ENCODE results near the gene ELMO1. TPM values are rescaled to one million over a fixed set of nuclear protein-coding genes. Genes with fewer than 3 reads are reported as not detected.

Gene ELMO1
- total RNA-seq, 2 experiments from 2014 or later = 72.8 to 75.3 TPM

DNA sequence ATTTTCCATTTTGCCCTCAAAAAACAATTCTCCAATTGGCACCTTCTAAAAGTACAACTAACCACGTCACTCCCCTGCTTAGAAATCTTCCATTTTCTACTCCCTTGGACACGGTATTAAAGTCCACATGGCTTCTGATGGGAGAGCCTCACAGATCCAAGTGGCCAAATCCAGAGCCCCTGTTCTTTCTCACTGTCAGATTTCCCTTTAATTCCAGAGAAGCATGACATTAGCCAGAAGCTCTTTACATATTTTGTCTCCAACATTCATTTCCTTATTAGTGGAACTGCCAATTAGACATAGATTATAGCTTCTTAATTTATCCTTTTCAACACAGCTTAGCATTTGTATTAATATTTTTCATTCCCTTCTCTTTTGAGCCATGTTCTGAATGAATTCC is 118.7 kb downstream of the ELMO1 start:
- ChIA-PET CTCF (no interaction called here), POLR2A (interaction anchor here (0.7 to 1.7 kb wide), 2 partner anchors 11 to 720 kb away, joined by 3 to 4 read pairs; no protein-coding TSS in a partner anchor)
- no peak overlapping the region for H3K4me3 Mint-ChIP-seq
- no peaks in the 10 kb centered on the region for H3K9me3 Mint-ChIP-seq
- intact Hi-C loops (cut with micrococcal nuclease) = no loop called here
- DNase-seq (no peak), ATAC-seq (no peak)
- no peaks in the 10 kb centered on the region for H3K27me3 Mint-ChIP-seq
- H3K4me1 Mint-ChIP-seq (ENCODE audit: low read depth) = peaks cover 57% of the 10 kb centered on the region
- peaks cover 73% of the 10 kb centered on the region for H3K36me3 Mint-ChIP-seq (ENCODE audit: low read depth)
- no peak overlapping the region for H3K27ac Mint-ChIP-seq
- TF ChIP-seq, protein P1, sequence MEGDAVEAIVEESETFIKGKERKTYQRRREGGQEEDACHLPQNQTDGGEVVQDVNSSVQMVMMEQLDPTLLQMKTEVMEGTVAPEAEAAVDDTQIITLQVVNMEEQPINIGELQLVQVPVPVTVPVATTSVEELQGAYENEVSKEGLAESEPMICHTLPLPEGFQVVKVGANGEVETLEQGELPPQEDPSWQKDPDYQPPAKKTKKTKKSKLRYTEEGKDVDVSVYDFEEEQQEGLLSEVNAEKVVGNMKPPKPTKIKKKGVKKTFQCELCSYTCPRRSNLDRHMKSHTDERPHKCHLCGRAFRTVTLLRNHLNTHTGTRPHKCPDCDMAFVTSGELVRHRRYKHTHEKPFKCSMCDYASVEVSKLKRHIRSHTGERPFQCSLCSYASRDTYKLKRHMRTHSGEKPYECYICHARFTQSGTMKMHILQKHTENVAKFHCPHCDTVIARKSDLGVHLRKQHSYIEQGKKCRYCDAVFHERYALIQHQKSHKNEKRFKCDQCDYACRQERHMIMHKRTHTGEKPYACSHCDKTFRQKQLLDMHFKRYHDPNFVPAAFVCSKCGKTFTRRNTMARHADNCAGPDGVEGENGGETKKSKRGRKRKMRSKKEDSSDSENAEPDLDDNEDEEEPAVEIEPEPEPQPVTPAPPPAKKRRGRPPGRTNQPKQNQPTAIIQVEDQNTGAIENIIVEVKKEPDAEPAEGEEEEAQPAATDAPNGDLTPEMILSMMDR (IDR thresholded peaks at IDR 0.05) = no peak

DNA sequence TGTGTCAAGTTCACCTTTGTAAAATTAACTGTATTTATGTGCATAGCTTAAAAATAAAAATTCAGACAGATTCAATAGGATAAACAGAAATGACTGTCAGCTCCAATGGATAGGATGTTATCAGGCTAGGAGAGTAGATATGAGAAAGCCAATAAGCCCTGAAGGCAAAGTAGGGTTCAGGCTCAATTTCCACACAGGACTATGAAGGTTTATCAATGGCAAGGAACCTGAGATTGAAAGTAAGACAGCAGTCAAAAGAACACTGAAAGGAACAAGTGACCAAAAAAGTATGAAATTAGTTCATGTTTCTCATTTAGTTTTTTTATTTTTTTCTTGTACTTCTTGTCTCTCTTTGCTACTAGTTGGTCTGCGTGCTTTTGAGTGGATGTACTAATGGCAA is 121.4 kb downstream of the ELMO1 start:
- TF ChIP-seq, protein P1 (IDR thresholded peaks at IDR 0.05) = no peak
- H3K4me1 Mint-ChIP-seq (ENCODE audit: low read depth) = peaks cover 39% of the 10 kb centered on the region
- ChIA-PET CTCF (interaction anchor here (1.2 to 1.8 kb wide), 3 partner anchors 12 to 129 kb away, joined by 4 to 6 read pairs (median 5); no protein-coding TSS in a partner anchor), POLR2A (interaction anchor here (1.2 kb wide), 1 partner anchor 12 kb away, joined by 3 read pairs; no protein-coding TSS in a partner anchor)
- H3K27ac Mint-ChIP-seq = no peak overlapping the region
- H3K4me3 Mint-ChIP-seq = no peak overlapping the region
- intact Hi-C loops (cut with micrococcal nuclease) = no loop called here
- peaks cover 53% of the 10 kb centered on the region for H3K36me3 Mint-ChIP-seq (ENCODE audit: low read depth)
- DNase-seq = no peak
- no peaks in the 10 kb centered on the region for H3K27me3 Mint-ChIP-seq
- H3K9me3 Mint-ChIP-seq = no peaks in the 10 kb centered on the region
- no peak for ATAC-seq

DNA sequence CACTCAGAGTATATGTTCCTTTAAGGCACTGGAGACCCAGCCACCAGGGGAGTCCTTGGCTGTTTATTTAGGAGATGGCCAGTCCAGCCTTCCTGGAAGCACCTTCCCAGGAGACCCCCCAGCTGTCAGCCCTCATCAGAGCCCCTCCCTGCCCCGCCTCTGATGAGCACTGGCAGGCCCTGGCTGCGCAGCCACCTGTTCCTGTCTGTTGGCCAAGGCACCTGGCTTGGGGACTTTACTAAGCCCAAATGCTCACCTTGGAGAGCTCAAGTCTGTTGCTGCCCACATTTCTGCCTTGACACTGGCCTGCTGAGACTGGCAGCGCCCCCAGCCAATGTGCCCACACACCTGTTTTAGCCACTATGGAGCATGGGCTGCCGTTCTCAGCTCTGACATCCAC is 124.7 kb downstream of the ELMO1 start:
- intact Hi-C loops (cut with micrococcal nuclease) = no loop called here
- ATAC-seq = no peak
- H3K27ac Mint-ChIP-seq = no peak overlapping the region
- DNase-seq = no peak
- H3K4me1 Mint-ChIP-seq (ENCODE audit: low read depth) = peaks cover 21% of the 10 kb centered on the region
- no peaks in the 10 kb centered on the region for H3K9me3 Mint-ChIP-seq
- peaks cover 28% of the 10 kb centered on the region for H3K36me3 Mint-ChIP-seq (ENCODE audit: low read depth)
- H3K27me3 Mint-ChIP-seq = no peaks in the 10 kb centered on the region
- ChIA-PET CTCF (interaction anchor here (1.0 to 2.6 kb wide), 3 partner anchors 10 to 40 kb away, joined by 3 to 10 read pairs (median 3); no protein-coding TSS in a partner anchor), POLR2A (interaction anchor here (1.6 kb wide), 1 partner anchor 9 kb away, joined by 5 read pairs; no protein-coding TSS in a partner anchor)
- TF ChIP-seq, protein P1 (IDR thresholded peaks at IDR 0.05) = no peak
- no peak overlapping the region for H3K4me3 Mint-ChIP-seq

DNA sequence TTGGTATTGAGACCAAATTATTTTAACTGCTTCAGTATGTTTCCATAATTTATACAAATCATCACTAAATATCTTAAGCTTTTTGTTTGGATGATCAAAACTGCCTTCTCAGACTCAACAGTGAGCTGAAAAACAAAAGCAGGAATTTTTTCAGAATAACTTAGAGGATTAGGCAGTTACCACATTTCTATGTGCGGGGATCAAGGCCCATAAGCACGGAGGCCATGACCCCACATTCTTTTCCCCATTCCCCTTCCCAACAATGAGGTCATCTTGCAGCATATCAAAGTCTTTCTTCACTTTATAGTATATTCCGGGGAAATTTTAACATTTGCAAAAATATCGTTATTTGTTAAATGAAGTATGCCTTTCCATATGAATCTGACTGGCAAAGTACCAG is 125.8 kb downstream of the ELMO1 start:
- intact Hi-C loops (cut with micrococcal nuclease) = no loop called here
- CTCF ChIA-PET = interaction anchor here (1.0 to 2.6 kb wide), 3 partner anchors 11 to 172 kb away, joined by 3 to 10 read pairs (median 4); no protein-coding TSS in a partner anchor
- H3K27me3 Mint-ChIP-seq = no peaks in the 10 kb centered on the region
- ATAC-seq (no peak), DNase-seq (no peak)
- POLR2A ChIA-PET = interaction anchor here (0.9 kb wide), 1 partner anchor 12 kb away, joined by 4 read pairs; no protein-coding TSS in a partner anchor
- H3K9me3 Mint-ChIP-seq = no peaks in the 10 kb centered on the region
- TF ChIP-seq, protein P1 (IDR thresholded peaks at IDR 0.05) = no peak
- H3K4me3 Mint-ChIP-seq = no peak overlapping the region
- H3K36me3 Mint-ChIP-seq (ENCODE audit: low read depth) = peaks cover 18% of the 10 kb centered on the region
- H3K27ac Mint-ChIP-seq = no peak overlapping the region
- H3K4me1 Mint-ChIP-seq (ENCODE audit: low read depth) = peaks cover 11% of the 10 kb centered on the region

DNA sequence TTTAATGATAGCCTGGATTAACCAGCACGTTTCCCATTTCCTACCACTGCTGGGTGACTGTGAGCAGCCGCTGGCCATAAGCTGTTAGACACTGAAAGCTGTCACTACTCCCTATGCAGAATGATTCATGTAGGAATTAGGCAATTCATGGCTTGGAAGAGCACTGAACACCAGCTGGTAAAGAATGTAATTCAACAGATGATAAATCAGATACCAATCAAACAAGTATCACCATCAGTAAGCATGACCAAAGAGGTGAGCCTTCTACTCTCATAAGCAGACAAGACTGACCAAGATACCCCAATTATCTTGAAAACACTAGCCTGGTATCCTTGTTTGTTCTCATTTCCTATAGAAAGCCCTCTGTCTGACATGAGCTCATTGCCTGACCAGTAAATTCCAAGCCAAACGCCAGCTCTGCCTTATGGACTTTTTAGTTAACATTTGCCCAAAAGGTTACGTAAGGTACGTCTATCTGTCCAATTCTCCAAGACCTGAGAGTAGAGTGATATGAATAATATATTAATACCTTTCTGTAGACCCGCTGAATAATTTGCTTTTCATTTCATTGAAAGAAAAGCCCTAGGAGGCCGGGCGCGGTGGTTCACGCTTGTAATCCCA is 127.7 kb downstream of the ELMO1 start:
- intact Hi-C loops (cut with micrococcal nuclease) = no loop called here
- DNase-seq (no peak), ATAC-seq (no peak)
- no peak overlapping the region for H3K27ac Mint-ChIP-seq
- ChIA-PET POLR2A (interaction anchor here (0.6 kb wide), 1 partner anchor 127 kb away, joined by 3 read pairs; no protein-coding TSS in a partner anchor), CTCF (no interaction called here)
- TF ChIP-seq, protein P1 (IDR thresholded peaks at IDR 0.05) = no peak
- H3K36me3 Mint-ChIP-seq (ENCODE audit: low read depth) = peaks cover 21% of the 10 kb centered on the region
- no peaks in the 10 kb centered on the region for H3K27me3 Mint-ChIP-seq
- peaks cover 14% of the 10 kb centered on the region for H3K4me1 Mint-ChIP-seq (ENCODE audit: low read depth)
- H3K9me3 Mint-ChIP-seq = no peaks in the 10 kb centered on the region
- H3K4me3 Mint-ChIP-seq = no peak overlapping the region
